Head of caudate nucleus (tissue), 42 donors: ENCODE results near the gene LRRTM1.

Experiments used
- DNase-seq, 42 donors: peaks; one replicate each; pipeline versions ENCODE4 v3.0.0 to v3.0.0-alpha.2; 2020 to 2021; ENCODE audit warnings: mixed read lengths in 7 of 42
- intact Hi-C: fragments of 100-400 bp; cut with DNase I; formaldehyde crosslinking; loops from one replicate; pipeline ENCODE4 v1.15.0; 2022

LRRTM1 gene

DNA sequence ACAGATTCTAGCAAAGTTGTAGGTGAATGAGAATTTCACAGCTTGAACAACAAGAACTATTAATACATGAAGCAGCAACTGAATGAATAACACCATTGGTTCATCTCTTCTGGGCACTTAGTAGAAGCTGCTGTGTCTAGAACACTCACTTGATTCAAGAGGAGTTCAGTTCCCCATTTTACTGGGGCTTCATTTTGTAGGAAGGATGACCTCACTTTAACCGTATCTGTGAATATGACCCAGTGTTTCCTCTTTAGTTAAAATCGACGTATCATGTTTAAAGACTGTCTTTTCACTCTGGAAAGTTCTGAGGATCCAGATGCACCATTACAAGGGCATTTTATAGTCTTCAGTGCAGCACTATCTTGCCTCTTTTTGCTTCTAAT is 47.8 kb downstream of the LRRTM1 start:
- intact Hi-C loops: no loop called here
- no peak for DNase-seq

GRCh38 chr2:80255918-80256781 is 48.4 kb downstream of the LRRTM1 start:
- DNase-seq: peak in 5 of 42 donors; percentile 6 to 44 (median 18)
- intact Hi-C loops: no loop called here

DNA sequence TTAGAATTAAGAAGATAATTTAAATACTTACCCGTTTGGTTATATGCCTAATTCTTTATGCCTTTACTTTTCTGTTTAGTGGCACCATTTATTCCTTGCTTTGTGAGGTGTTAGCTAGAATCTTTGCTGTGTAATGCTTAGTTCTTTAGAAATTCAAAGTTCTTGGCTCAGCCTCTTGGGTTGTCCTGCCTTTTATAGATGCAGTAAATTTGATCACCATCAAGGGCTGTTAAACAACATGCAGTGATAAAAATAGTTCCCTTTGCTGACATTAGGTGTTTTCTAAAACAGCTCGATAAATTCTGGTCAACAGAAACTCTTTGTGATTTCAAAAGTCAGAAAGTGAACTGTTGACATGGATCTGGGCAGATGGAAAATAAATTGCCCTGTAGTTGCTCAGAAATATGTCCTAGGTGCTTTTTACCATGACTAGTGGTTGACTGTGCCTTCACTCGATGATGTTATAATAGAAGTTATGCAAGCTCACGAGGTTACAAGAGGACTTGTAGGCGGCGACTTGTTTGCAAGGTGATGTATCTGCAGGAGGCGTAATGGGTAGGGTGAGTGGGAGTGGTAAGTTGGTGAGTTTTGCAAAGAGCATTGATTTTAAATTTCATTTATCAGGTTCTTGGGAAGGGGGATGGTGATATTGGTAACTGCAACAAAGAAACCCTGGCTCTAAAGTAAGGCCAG is 52.1 kb downstream of the LRRTM1 start:
- peak in 34 of 42 donors; percentile 10 to 85 (median 42) for DNase-seq
- intact Hi-C loops: no loop called here
